ENCODE measurements around the gene IQCK. TPM values are rescaled to one million over a fixed set of nuclear protein-coding genes. Genes with fewer than 3 reads are reported as not detected.

Gene IQCK
- polyA plus RNA-seq, 4 donors, result 1.1 to 12.6 (median 5.1) TPM

DNA sequence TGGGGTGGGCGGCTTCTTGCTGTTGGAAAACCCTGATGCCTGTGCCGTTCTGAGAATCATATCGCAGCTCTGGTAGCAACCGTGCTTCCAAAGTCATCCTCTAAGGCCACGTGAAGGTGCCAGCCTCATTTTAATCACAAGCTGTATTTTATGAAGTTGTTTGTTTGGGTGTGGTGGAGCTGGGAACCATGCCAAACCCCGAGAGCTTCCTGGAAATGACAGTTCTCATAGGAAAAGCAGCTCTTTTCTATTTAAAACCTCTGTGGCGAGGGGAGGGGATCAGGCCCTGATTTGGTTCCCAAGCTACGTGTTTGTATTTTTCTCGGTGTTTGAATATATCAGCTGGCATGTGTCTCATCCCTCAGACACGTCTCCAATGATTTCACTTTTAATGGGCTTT lies 21.7 kb upstream of the IQCK start:
- DNase-seq (peak; percentile 85 to 86), FAIRE-seq (no peak)
- Histone ChIP-seq H3K9me3 (ENCODE audit: control insufficient read depth in 2 of 2, insufficient read depth in 1 of 2, low read depth in 1 of 2, low read length in 1 of 2) (no peaks in the 10 kb centered on the region), H3K27ac (ENCODE audit: low read depth in 1 of 3, low read length in 2 of 3) (peak overlapping the region in 2 of 3 donors; percentile 26 to 82), H3K4me3 (ENCODE audit: low read depth in 1 of 3, low read length in 3 of 3) (no peak overlapping the region), H3K27me3 (ENCODE audit: control insufficient read depth in 3 of 3, insufficient read depth in 3 of 3, low read length in 3 of 3) (no peaks in the 10 kb centered on the region), H3K4me1 (ENCODE audit: control insufficient read depth in 3 of 3, insufficient read depth in 2 of 3, low read depth in 1 of 3, low read length in 2 of 3) (peaks cover 2 to 37% (median 15%) of the 10 kb centered on the region in 3 donors), H3K36me3 (ENCODE audit: control insufficient read depth in 3 of 3, insufficient read depth in 2 of 3, low read depth in 1 of 3, low read length in 3 of 3) (peaks cover 0 to 50% (median 9%) of the 10 kb centered on the region in 3 donors)
- WGBS, 3 donors, result 4 to 21% (median 10%) methylated on average over 10 of the region's 10 CpGs

GRCh38 chr16:19696961-19697360 lies 21.1 kb upstream of the IQCK start:
- H3K4me1 ChIP-seq (ENCODE audit: control insufficient read depth in 3 of 3, insufficient read depth in 2 of 3, low read depth in 1 of 3, low read length in 2 of 3), result peaks cover 2 to 37% (median 15%) of the 10 kb centered on the region in 3 donors
- WGBS, 3 donors, result 89 to 96% (median 91%) methylated on average over 15 of the region's 15 CpGs
- H3K9me3 ChIP-seq (ENCODE audit: control insufficient read depth in 2 of 2, insufficient read depth in 1 of 2, low read depth in 1 of 2, low read length in 1 of 2), result no peaks in the 10 kb centered on the region
- peak overlapping the region in 2 of 3 donors; percentile 26 to 82 for H3K27ac ChIP-seq (ENCODE audit: low read depth in 1 of 3, low read length in 2 of 3)
- no peaks in the 10 kb centered on the region for H3K27me3 ChIP-seq (ENCODE audit: control insufficient read depth in 3 of 3, insufficient read depth in 3 of 3, low read length in 3 of 3)
- peaks cover 0 to 48% (median 5%) of the 10 kb centered on the region in 3 donors for H3K36me3 ChIP-seq (ENCODE audit: control insufficient read depth in 3 of 3, insufficient read depth in 2 of 3, low read depth in 1 of 3, low read length in 3 of 3)
- DNase-seq, result no peak
- FAIRE-seq, result no peak
- no peak overlapping the region for H3K4me3 ChIP-seq (ENCODE audit: low read depth in 1 of 3, low read length in 3 of 3)

- H3K9me3 ChIP-seq (ENCODE audit: control insufficient read depth in 2 of 2, insufficient read depth in 1 of 2, low read depth in 1 of 2, low read length in 1 of 2), result no peaks in the 10 kb centered on the region
- peak overlapping the region in 2 of 3 donors; percentile 5 to 82 for H3K27ac ChIP-seq (ENCODE audit: low read depth in 1 of 3, low read length in 2 of 3)
- H3K27me3 ChIP-seq (ENCODE audit: control insufficient read depth in 3 of 3, insufficient read depth in 3 of 3, low read length in 3 of 3), result no peaks in the 10 kb centered on the region
- FAIRE-seq (no peak), DNase-seq (peak; percentile 36 to 78)
- no peak overlapping the region for H3K4me3 ChIP-seq (ENCODE audit: low read depth in 1 of 3, low read length in 3 of 3)
- peaks cover 0 to 51% (median 8%) of the 10 kb centered on the region in 3 donors for H3K36me3 ChIP-seq (ENCODE audit: control insufficient read depth in 3 of 3, insufficient read depth in 2 of 3, low read depth in 1 of 3, low read length in 3 of 3)
- H3K4me1 ChIP-seq (ENCODE audit: control insufficient read depth in 3 of 3, insufficient read depth in 2 of 3, low read depth in 1 of 3, low read length in 2 of 3), result peaks cover 2 to 37% (median 15%) of the 10 kb centered on the region in 3 donors
- 43 to 72% (median 56%) methylated on average over 8 of the region's 8 CpGs for WGBS, 3 donors
Observed at GRCh38 chr16:19697756-19698318, 20.2 kb upstream of the IQCK start.

DNA sequence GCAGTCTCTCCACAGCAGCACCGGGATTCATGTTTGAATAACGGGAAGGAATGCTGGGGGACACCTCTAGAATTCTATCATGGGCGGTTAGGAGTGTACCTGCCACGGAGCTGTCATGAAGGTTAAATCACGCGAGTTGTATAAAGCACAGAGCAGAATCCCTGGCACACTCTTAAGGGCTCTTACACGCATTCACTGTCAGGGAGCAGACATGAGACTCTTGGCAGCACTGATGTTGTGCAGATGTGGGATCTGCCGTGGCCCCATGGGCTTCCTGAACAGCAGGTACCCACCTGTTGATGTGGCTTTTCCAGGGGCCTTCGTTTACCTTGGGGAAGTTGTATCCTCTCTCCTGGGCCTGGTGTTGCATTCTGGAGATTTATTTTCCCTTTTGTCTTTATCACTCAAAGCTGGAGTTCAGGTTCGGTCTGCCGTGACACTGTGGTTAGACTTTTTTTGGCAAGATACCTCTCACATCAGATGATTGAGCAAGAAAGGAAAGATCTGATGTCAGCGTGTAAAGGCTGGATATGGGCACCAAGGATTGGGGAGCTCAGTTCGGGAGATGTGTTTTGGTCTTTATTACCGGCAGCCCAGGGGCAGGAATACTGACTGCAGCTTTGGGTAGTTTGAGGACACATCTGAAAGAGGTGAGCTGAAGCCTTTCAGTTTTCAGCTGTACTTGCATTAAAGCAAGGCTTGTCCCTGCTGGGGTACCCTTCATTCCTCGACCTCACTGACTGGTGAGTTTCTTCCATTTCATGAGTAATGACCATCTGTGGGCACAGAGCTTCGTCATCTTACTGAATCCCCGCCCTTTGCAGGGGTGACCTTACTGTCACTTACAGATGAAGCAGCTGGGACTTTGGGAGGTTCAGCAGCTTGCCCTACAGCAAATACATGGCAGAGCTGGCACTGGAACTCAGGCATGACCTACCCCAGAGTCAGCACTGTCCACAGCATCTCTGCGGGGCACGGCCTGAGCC lies 19.3 kb upstream of the IQCK start:
- H3K36me3 ChIP-seq (ENCODE audit: control insufficient read depth in 3 of 3, insufficient read depth in 2 of 3, low read depth in 1 of 3, low read length in 3 of 3), result peaks cover 0 to 54% (median 8%) of the 10 kb centered on the region in 3 donors

DNA sequence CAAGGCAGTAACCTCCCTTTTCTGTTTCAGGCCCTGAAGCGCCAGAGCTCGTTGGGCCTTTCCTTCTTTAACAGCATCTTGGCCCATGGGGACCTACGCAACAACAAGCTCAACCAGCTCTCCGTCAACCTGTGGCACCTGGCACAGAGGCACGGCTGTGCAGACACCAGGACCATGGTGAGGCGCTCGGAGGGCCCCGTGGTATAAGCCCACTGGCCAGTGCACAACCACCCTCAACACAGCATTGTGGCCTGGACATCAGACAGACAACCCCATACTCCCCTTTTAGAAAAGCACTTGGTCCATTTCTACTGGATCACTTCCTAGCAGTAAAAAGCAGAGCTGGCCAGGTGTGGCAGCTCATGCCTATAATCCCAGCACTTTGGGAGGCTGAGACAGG lies 18.6 kb upstream of the IQCK start:
- H3K36me3 ChIP-seq (ENCODE audit: control insufficient read depth in 3 of 3, insufficient read depth in 2 of 3, low read depth in 1 of 3, low read length in 3 of 3), result peaks cover 0 to 60% (median 8%) of the 10 kb centered on the region in 3 donors
- no peak overlapping the region for H3K4me3 ChIP-seq (ENCODE audit: low read depth in 1 of 3, low read length in 3 of 3)
- no peaks in the 10 kb centered on the region for H3K9me3 ChIP-seq (ENCODE audit: control insufficient read depth in 2 of 2, insufficient read depth in 1 of 2, low read depth in 1 of 2, low read length in 1 of 2)
- WGBS, 3 donors, result 96 to 98% (median 97%) methylated on average over 8 of the region's 8 CpGs
- peaks cover 2 to 37% (median 15%) of the 10 kb centered on the region in 3 donors for H3K4me1 ChIP-seq (ENCODE audit: control insufficient read depth in 3 of 3, insufficient read depth in 2 of 3, low read depth in 1 of 3, low read length in 2 of 3)
- H3K27ac ChIP-seq (ENCODE audit: low read depth in 1 of 3, low read length in 2 of 3), result peak overlapping the region in 1 of 3 donors; percentile 11
- FAIRE-seq, result no peak
- no peaks in the 10 kb centered on the region for H3K27me3 ChIP-seq (ENCODE audit: control insufficient read depth in 3 of 3, insufficient read depth in 3 of 3, low read length in 3 of 3)
- DNase-seq, result no peak

More for the DNA sequence above, 19.3 kb upstream of the IQCK start:
- Histone ChIP-seq H3K4me3 (ENCODE audit: low read depth in 1 of 3, low read length in 3 of 3) (no peak overlapping the region), H3K27me3 (ENCODE audit: control insufficient read depth in 3 of 3, insufficient read depth in 3 of 3, low read length in 3 of 3) (no peaks in the 10 kb centered on the region), H3K27ac (ENCODE audit: low read depth in 1 of 3, low read length in 2 of 3) (peak overlapping the region in 1 of 3 donors; percentile 82), H3K4me1 (ENCODE audit: control insufficient read depth in 3 of 3, insufficient read depth in 2 of 3, low read depth in 1 of 3, low read length in 2 of 3) (peaks cover 2 to 37% (median 15%) of the 10 kb centered on the region in 3 donors), H3K9me3 (ENCODE audit: control insufficient read depth in 2 of 2, insufficient read depth in 1 of 2, low read depth in 1 of 2, low read length in 1 of 2) (no peaks in the 10 kb centered on the region)
- DNase-seq (no peak), FAIRE-seq (no peak)
- WGBS, 3 donors, result 87 to 89% (median 88%) methylated on average over 19 of the region's 19 CpGs

GRCh38 chr16:19700319-19700781 lies 17.7 kb upstream of the IQCK start:
- 16 to 35% (median 32%) methylated on average over 6 of the region's 6 CpGs for WGBS, 3 donors
- H3K27ac ChIP-seq (ENCODE audit: low read depth in 1 of 3, low read length in 2 of 3), result peak overlapping the region in 1 of 3 donors; percentile 60
- DNase-seq (peak; percentile 65 to 66), FAIRE-seq (no peak)
- peaks cover 5 to 67% (median 8%) of the 10 kb centered on the region in 3 donors for H3K36me3 ChIP-seq (ENCODE audit: control insufficient read depth in 3 of 3, insufficient read depth in 2 of 3, low read depth in 1 of 3, low read length in 3 of 3)
- H3K9me3 ChIP-seq (ENCODE audit: control insufficient read depth in 2 of 2, insufficient read depth in 1 of 2, low read depth in 1 of 2, low read length in 1 of 2), result no peaks in the 10 kb centered on the region
- no peak overlapping the region for H3K4me3 ChIP-seq (ENCODE audit: low read depth in 1 of 3, low read length in 3 of 3)
- no peaks in the 10 kb centered on the region for H3K27me3 ChIP-seq (ENCODE audit: control insufficient read depth in 3 of 3, insufficient read depth in 3 of 3, low read length in 3 of 3)
- peaks cover 2 to 37% (median 15%) of the 10 kb centered on the region in 3 donors for H3K4me1 ChIP-seq (ENCODE audit: control insufficient read depth in 3 of 3, insufficient read depth in 2 of 3, low read depth in 1 of 3, low read length in 2 of 3)

- 80 to 85% (median 84%) methylated on average over 3 of the region's 3 CpGs for WGBS, 3 donors
- Histone ChIP-seq H3K27ac (ENCODE audit: low read depth in 1 of 3, low read length in 2 of 3) (no peak overlapping the region), H3K4me3 (ENCODE audit: low read depth in 1 of 3, low read length in 3 of 3) (no peak overlapping the region), H3K4me1 (ENCODE audit: control insufficient read depth in 3 of 3, insufficient read depth in 2 of 3, low read depth in 1 of 3, low read length in 2 of 3) (peaks cover 2 to 34% (median 13%) of the 10 kb centered on the region in 3 donors), H3K36me3 (ENCODE audit: control insufficient read depth in 3 of 3, insufficient read depth in 2 of 3, low read depth in 1 of 3, low read length in 3 of 3) (peaks cover 5 to 74% (median 8%) of the 10 kb centered on the region in 3 donors), H3K9me3 (ENCODE audit: control insufficient read depth in 2 of 2, insufficient read depth in 1 of 2, low read depth in 1 of 2, low read length in 1 of 2) (no peaks in the 10 kb centered on the region), H3K27me3 (ENCODE audit: control insufficient read depth in 3 of 3, insufficient read depth in 3 of 3, low read length in 3 of 3) (no peaks in the 10 kb centered on the region)
- FAIRE-seq (no peak), DNase-seq (no peak)
Observed at GRCh38 chr16:19701091-19701490, 17.0 kb upstream of the IQCK start.

DNA sequence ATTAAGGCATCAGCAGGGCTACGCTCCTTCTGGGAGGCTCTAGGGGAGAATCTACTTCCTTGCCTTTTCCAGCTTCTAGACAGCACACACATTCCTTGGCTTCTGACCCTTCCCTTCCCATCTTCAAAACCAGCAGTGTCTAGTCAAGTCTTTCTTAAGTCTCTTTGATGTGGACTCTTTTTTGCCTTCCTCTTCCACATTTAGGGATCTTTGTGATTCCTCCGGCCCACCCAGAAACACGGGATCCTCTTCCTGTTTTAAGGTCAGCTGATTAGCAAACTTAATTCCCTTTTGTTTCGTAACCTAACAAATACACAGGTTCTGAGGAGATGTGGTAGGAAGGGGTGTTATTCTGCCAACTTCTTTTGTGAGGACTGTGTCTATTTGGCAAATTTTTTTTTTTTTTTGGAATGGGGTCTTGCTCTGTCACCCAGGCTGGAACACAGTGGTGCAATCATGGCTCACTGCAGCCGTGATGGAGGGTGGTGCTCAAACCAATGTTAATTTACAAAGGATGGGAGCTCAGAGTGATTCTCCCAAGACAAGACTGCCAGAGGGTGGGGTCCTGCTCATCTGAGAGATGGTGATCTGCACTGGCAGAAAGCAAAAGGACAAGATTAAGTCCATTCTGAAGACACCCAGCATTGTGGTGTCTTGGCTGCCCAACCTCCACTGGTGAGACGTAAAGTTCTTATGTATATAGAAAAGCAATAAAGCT lies 14.7 kb upstream of the IQCK start:
- Histone ChIP-seq H3K27me3 (ENCODE audit: control insufficient read depth in 3 of 3, insufficient read depth in 3 of 3, low read length in 3 of 3) (no peaks in the 10 kb centered on the region), H3K27ac (ENCODE audit: low read depth in 1 of 3, low read length in 2 of 3) (peak overlapping the region in 1 of 3 donors; percentile 61), H3K4me1 (ENCODE audit: control insufficient read depth in 3 of 3, insufficient read depth in 2 of 3, low read depth in 1 of 3, low read length in 2 of 3) (peaks cover 0 to 19% (median 8%) of the 10 kb centered on the region in 3 donors), H3K9me3 (ENCODE audit: control insufficient read depth in 2 of 2, insufficient read depth in 1 of 2, low read depth in 1 of 2, low read length in 1 of 2) (no peaks in the 10 kb centered on the region), H3K36me3 (ENCODE audit: control insufficient read depth in 3 of 3, insufficient read depth in 2 of 3, low read depth in 1 of 3, low read length in 3 of 3) (peaks cover 5 to 73% (median 6%) of the 10 kb centered on the region in 3 donors), H3K4me3 (ENCODE audit: low read depth in 1 of 3, low read length in 3 of 3) (no peak overlapping the region)
- DNase-seq (no peak), FAIRE-seq (no peak)
- 79 to 88% (median 87%) methylated on average over 6 of the region's 6 CpGs for WGBS, 3 donors

Data from small intestine (tissue), 7 donors.